GM18870 (cell line): ENCODE results near the gene C20orf144.
"Not testable (repeated sequence)": the region's sequence is repeated elsewhere in the genome, so short reads cannot be mapped to it uniquely, and the experiment has no call there.

ENCODE experiments used
- ATAC-seq: cut with Tn5 transposase; IDR thresholded peaks from one replicate; pipeline ENCODE4 v1.9.1; 2021; ENCODE audit warnings: moderate library complexity; ENCODE audit not compliant: unreplicated experiment

Gene C20orf144

GRCh38 chr20:33693741-33694638, 31.9 kb downstream of the C20orf144 start:
- ATAC-seq, result no peak

GRCh38 chr20:33694639-33695012, 32.5 kb downstream of the C20orf144 start:
- ATAC-seq, result no peak

GRCh38 chr20:33696448-33696847, 34.3 kb downstream of the C20orf144 start:
- no peak for ATAC-seq

- no peak for ATAC-seq
Observed at GRCh38 chr20:33697129-33697528, 35.0 kb downstream of the C20orf144 start.

- not testable (repeated sequence) for ATAC-seq
Observed at GRCh38 chr20:33698966-33699365, 36.8 kb downstream of the C20orf144 start.

- not testable (repeated sequence) for ATAC-seq
Observed at GRCh38 chr20:33700696-33701441, 38.7 kb downstream of the C20orf144 start.

- no peak for ATAC-seq
Observed at GRCh38 chr20:33701629-33702450, 39.7 kb downstream of the C20orf144 start.

- no peak for ATAC-seq
Observed at GRCh38 chr20:33702861-33703260, 40.7 kb downstream of the C20orf144 start.

GRCh38 chr20:33703498-33704137, 41.5 kb downstream of the C20orf144 start:
- no peak for ATAC-seq

GRCh38 chr20:33704197-33704924, 42.2 kb downstream of the C20orf144 start:
- no peak for ATAC-seq

GRCh38 chr20:33707668-33708067, 45.5 kb downstream of the C20orf144 start:
- ATAC-seq, result no peak

- no peak for ATAC-seq
Observed at GRCh38 chr20:33709398-33709797, 47.3 kb downstream of the C20orf144 start.

GRCh38 chr20:33709905-33710541, 47.9 kb downstream of the C20orf144 start:
- no peak for ATAC-seq

GRCh38 chr20:33710681-33711445, 48.7 kb downstream of the C20orf144 start:
- ATAC-seq, result no peak

- ATAC-seq, result no peak
Observed at GRCh38 chr20:33711446-33711738, 49.3 kb downstream of the C20orf144 start.
